Panc1 (cell line): Measurements from ENCODE around the gene GPATCH2L. TPM values are rescaled to one million over a fixed set of nuclear protein-coding genes. Genes with fewer than 3 reads are reported as not detected.

Source experiments
- ATAC-seq: fragments of 200-7000 bp; cut with Tn5 transposase; 2 replicates; pipeline ENCODE4 v1.9.1; 2020; ENCODE audit warnings: mild to moderate bottlenecking, moderate library complexity
- BruUV-seq: library from RNA; stranded (reverse); fragments of 400-500 nt; replicated peaks from 2 replicates; lab custom pipeline; 2021; lab: Mats Ljungman, UMichigan
- CTCF ChIA-PET: fragments of 300-600 bp; sonication (Branson Sonifier 250); formaldehyde crosslinking; loops from one replicate; lab custom pipeline; 2022; ENCODE audit warnings: antibody characterized with exemption; lab: Charles Lee
- POLR2A ChIA-PET: fragments of 300-600 bp; sonication (Branson Sonifier 250); formaldehyde crosslinking; loops from one replicate; lab custom pipeline; 2022; ENCODE audit warnings: antibody characterized with exemption; lab: Charles Lee
- DNase-seq: peaks from one replicate; pipeline ENCODE4 v3.0.0-alpha.2; 2010; ENCODE audit warnings: low read depth, low spot score
- H3K27ac ChIP-seq: 2 replicates; pipeline ENCODE4 v1.5.1; 2011; ENCODE audit warnings: mild to moderate bottlenecking, low read length, inconsistent platforms
- H3K27me3 ChIP-seq: fragments of 200-500 bp; sonication (Bioruptor generic); 2 replicates; pipeline ENCODE4 v1.6.0; 2014; ENCODE audit warnings: low read length, inconsistent platforms; ENCODE audit not compliant: control insufficient read depth, insufficient read depth
- H3K36me3 ChIP-seq: fragments of 200-500 bp; sonication (Bioruptor generic); 2 replicates; pipeline ENCODE4 v1.5.1; 2014; ENCODE audit warnings: inconsistent platforms, mild to moderate bottlenecking, low read length, moderate library complexity; ENCODE audit not compliant: control insufficient read depth, insufficient read depth
- H3K4me1 ChIP-seq: 2 replicates; pipeline ENCODE4 v1.5.1; 2011; ENCODE audit warnings: inconsistent platforms, mild to moderate bottlenecking, low read length, moderate library complexity; ENCODE audit not compliant: control insufficient read depth, insufficient read depth
- H3K4me3 ChIP-seq, 2 experiments: 2 replicates each; pipeline ENCODE4 v1.5.1; 2011 to 2012; ENCODE audit warnings: low read depth in 2 of 2, low read length in 2 of 2, mild to moderate bottlenecking in 2 of 2, inconsistent platforms in 1 of 2, moderate library complexity in 1 of 2
- H3K9me3 ChIP-seq: fragments of 200-500 bp; sonication (Bioruptor generic); 2 replicates; pipeline ENCODE4 v1.5.1; 2014; ENCODE audit warnings: low read depth, mild to moderate bottlenecking, inconsistent platforms, low read length, moderate library complexity; ENCODE audit not compliant: control insufficient read depth, insufficient read depth
- POLR2AphosphoS5 ChIP-seq: IDR thresholded peaks from 2 replicates; pipeline ENCODE4 v1.6.1; 2012; ENCODE audit warnings: mild to moderate bottlenecking, low read depth, low read length, moderate library complexity
- REST ChIP-seq, 2 experiments: IDR thresholded peaks; 2 replicates each; pipeline ENCODE4 v1.6.1; 2011 to 2012; ENCODE audit warnings: low read depth in 2 of 2, control low read depth in 1 of 2, low read length in 1 of 2, mild to moderate bottlenecking in 1 of 2, moderate library complexity in 1 of 2; ENCODE audit not compliant: insufficient read depth in 1 of 2
- SIN3A ChIP-seq: IDR thresholded peaks from 2 replicates; pipeline ENCODE4 v1.6.1; 2012; ENCODE audit warnings: low read depth, mild to moderate bottlenecking, low read length, moderate library complexity, borderline replicate concordance; ENCODE audit not compliant: insufficient read depth
- TCF7L2 ChIP-seq: IDR thresholded peaks from 2 replicates; pipeline ENCODE4 v1.6.1; 2011; ENCODE audit warnings: mild to moderate bottlenecking, low read depth, low read length, inconsistent platforms
- in situ Hi-C: cut with HindIII; loops from 2 replicates; pipeline ENCODE4 v1.10.0; 2016; ENCODE audit warnings: low sequenced_read_pairs, low pct_unique_long_range_greater_than_20kb
- intact Hi-C: fragments of 100-400 bp; cut with micrococcal nuclease; formaldehyde crosslinking; loops from one replicate; pipeline ENCODE4 v1.10.0; 2022; ENCODE audit not compliant: unreplicated experiment
- total RNA-seq: library from RNA; stranded (reverse); gene quantifications from one replicate; pipeline ENCODE4 v1.2.1, GENCODE V29; 2021; ENCODE audit not compliant: unreplicated experiment
- TF ChIP-seq, protein P1 (sequence below): fragments of 450-650 bp; IDR thresholded peaks from 2 replicates; pipeline ENCODE4 v1.5.1; 2017; ENCODE audit warnings: mild to moderate bottlenecking

Gene GPATCH2L
- total RNA-seq, 1 experiment from 2014 or later: 35.0 TPM

DNA sequence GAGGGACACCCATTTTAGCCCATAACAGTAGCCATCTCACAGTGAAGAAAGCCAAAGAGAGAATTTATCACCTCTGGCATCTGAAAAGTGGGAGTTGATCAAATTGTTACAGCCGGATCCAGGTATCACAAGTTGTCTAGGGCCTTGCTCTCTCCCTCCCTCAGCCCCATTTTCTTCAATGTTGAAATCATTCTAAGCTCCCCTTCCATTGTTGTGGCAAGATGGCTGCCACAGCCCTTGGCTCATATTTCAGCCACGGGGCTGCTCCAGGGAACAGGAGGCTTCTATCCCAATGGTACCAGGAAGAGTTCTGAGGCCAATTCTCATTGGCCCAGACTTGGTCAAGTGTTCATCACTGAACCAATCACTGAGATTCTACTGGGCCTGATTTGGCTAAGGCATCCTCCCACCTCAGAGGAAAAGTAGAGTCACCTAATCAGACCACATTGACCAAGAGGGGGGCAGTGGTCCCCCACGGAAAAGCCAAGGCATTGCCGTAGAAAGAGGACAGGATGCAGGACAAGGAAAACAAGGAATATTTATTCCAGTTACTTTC is 106.2 kb downstream of the GPATCH2L start:
- DNase-seq: no peak
- H3K36me3 ChIP-seq: no peaks in the 10 kb centered on the region
- no TSS peak for BruUV-seq
- no peaks in the 10 kb centered on the region for H3K27me3 ChIP-seq
- in situ Hi-C loops (no loop called here), intact Hi-C loops (no loop called here)
- no peaks in the 10 kb centered on the region for H3K9me3 ChIP-seq
- no peak overlapping the region for H3K4me3 ChIP-seq
- H3K27ac ChIP-seq: no peak overlapping the region
- TF ChIP-seq REST (IDR thresholded peaks at IDR 0.05; ENCODE audit: insufficient read depth in 1 of 2, low read depth in 2 of 2, low read length in 1 of 2): no peak
- TF ChIP-seq, protein P1, sequence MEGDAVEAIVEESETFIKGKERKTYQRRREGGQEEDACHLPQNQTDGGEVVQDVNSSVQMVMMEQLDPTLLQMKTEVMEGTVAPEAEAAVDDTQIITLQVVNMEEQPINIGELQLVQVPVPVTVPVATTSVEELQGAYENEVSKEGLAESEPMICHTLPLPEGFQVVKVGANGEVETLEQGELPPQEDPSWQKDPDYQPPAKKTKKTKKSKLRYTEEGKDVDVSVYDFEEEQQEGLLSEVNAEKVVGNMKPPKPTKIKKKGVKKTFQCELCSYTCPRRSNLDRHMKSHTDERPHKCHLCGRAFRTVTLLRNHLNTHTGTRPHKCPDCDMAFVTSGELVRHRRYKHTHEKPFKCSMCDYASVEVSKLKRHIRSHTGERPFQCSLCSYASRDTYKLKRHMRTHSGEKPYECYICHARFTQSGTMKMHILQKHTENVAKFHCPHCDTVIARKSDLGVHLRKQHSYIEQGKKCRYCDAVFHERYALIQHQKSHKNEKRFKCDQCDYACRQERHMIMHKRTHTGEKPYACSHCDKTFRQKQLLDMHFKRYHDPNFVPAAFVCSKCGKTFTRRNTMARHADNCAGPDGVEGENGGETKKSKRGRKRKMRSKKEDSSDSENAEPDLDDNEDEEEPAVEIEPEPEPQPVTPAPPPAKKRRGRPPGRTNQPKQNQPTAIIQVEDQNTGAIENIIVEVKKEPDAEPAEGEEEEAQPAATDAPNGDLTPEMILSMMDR: no peak
- TF ChIP-seq TCF7L2: no peak
- no peak for TF ChIP-seq POLR2AphosphoS5
- TF ChIP-seq SIN3A: no peak
- POLR2A ChIA-PET: no interaction called here
- no peak for ATAC-seq
- no peaks in the 10 kb centered on the region for H3K4me1 ChIP-seq
- CTCF ChIA-PET: no interaction called here

DNA sequence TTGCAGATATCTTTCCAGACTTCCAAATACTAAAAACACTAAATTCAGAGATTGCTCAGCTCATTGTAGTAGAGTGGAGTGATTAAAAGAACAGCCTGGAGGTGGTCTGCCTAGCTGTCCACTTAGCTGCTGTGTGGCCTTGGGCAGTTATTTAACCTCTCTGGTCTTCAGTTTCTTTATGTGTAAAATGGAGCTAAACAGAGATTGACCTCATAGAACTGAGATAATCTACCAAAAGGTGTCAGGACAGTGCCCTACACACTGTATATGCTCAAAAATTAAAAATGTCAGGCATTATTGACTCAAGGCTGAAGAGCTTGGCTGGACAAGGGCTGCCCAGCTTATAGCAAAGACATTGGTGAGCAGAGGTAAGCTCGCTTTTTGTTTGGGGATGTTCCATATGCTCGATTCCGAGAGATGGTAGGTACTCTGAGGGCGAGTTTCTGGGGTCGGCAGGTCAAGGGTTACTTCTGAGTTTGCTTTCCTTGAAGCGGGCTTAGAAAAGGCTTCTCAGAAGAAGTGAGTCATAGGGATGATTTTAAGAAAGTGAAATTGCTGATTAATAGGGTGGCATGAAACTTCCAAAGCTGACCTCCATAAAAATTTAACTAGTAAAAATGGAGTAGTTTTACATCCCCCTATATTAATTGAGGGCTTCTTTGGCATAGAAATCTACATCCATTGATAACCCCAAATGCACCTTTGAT is 107.5 kb downstream of the GPATCH2L start:
- Histone ChIP-seq H3K36me3 (no peaks in the 10 kb centered on the region), H3K4me3 (no peak overlapping the region), H3K9me3 (no peaks in the 10 kb centered on the region), H3K4me1 (no peaks in the 10 kb centered on the region), H3K27me3 (no peaks in the 10 kb centered on the region), H3K27ac (no peak overlapping the region)
- intact Hi-C loops (no loop called here), in situ Hi-C loops (no loop called here)
- no TSS peak for BruUV-seq
- no peak for TF ChIP-seq SIN3A
- ChIA-PET CTCF (no interaction called here), POLR2A (no interaction called here)
- DNase-seq: no peak
- ATAC-seq: no peak

DNA sequence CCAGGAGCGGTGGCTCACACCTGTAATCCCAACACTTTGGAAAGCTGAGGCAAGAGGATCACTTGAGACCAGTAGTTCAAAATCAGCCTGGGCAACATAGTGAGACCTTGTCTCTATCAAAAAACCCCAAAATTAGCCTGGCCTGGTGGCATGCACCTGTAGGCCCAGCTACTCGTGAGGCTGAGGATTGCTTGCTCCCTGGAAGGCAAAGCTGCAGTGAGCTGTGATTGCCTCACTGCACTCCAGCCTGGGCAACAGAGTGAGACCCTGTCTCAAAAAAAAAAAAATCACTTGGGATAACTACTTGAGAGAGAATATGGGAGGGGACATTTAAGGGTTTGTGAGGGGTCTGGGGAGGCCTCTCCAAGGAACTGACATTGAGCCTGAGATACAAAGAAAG is 109.0 kb downstream of the GPATCH2L start:
- H3K36me3 ChIP-seq: no peaks in the 10 kb centered on the region
- no peak overlapping the region for H3K27ac ChIP-seq
- no peaks in the 10 kb centered on the region for H3K9me3 ChIP-seq
- no peak overlapping the region for H3K4me3 ChIP-seq
- no TSS peak for BruUV-seq
- CTCF ChIA-PET: no interaction called here
- no peak for ATAC-seq
- TF ChIP-seq SIN3A (no peak), POLR2AphosphoS5 (no peak), REST (IDR thresholded peaks at IDR 0.05; ENCODE audit: insufficient read depth in 1 of 2, low read depth in 2 of 2, low read length in 1 of 2) (no peak), TCF7L2 (no peak)
- TF ChIP-seq, protein P1: no peak
- H3K27me3 ChIP-seq: no peaks in the 10 kb centered on the region
- DNase-seq: no peak
- in situ Hi-C loops (no loop called here), intact Hi-C loops (no loop called here)
- POLR2A ChIA-PET: no interaction called here
- H3K4me1 ChIP-seq: no peaks in the 10 kb centered on the region
